ENCODE data around the gene TLL2.

DNA sequence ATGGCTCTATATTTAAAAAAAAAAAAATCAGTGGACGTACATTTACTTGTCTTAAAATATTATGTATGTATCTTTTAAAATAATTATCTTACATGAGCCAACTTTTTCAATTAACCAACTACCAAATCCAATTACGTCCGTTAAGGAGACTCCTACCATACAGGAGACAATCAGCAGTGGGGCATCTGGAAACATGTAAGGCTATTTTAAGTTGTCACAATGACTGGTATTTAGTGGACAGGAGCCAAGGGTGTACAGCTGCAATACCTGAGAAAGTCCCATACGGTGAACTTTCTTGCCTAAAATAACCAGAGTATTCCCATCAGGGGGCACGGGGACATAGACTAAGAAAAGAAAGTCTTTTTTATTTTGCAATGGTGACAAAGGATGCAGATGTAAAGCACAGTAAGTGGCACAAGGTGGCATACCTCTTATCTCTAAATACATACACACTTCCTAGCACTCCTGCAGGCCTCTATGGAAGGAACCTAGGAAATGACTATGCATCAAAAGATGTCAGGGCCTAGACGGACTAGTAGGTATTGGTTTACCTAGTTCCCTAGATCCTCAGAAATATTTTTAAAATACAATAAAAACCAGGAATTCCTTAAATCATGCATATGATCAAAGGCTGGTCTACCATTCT is 16.0 kb upstream of the TLL2 start:
- TF ChIP-seq, protein P1, sequence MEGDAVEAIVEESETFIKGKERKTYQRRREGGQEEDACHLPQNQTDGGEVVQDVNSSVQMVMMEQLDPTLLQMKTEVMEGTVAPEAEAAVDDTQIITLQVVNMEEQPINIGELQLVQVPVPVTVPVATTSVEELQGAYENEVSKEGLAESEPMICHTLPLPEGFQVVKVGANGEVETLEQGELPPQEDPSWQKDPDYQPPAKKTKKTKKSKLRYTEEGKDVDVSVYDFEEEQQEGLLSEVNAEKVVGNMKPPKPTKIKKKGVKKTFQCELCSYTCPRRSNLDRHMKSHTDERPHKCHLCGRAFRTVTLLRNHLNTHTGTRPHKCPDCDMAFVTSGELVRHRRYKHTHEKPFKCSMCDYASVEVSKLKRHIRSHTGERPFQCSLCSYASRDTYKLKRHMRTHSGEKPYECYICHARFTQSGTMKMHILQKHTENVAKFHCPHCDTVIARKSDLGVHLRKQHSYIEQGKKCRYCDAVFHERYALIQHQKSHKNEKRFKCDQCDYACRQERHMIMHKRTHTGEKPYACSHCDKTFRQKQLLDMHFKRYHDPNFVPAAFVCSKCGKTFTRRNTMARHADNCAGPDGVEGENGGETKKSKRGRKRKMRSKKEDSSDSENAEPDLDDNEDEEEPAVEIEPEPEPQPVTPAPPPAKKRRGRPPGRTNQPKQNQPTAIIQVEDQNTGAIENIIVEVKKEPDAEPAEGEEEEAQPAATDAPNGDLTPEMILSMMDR (conservative IDR thresholded peaks at IDR 0.05; ENCODE audit: low read length), result peak; percentile 16; the same call in 1 of the 2 replicates
- TF ChIP-seq EZH2phosphoT487 (IDR thresholded peaks at IDR 0.05; ENCODE audit: borderline replicate concordance), result no peak

Measured in Loucy (cell line).